IPS-18c (cell line): ENCODE data around the gene SYTL4.

ENCODE experiments used
- H3K4me3 ChIP-seq: 2 replicates; pipeline ENCODE4 v1.7.0; 2013; ENCODE audit warnings: low read depth, mild to moderate bottlenecking, low read length, moderate library complexity; ENCODE audit not compliant: insufficient read depth
- H3K9me3 ChIP-seq: one replicate; pipeline ENCODE4 v1.6.1; 2013; ENCODE audit warnings: mild to moderate bottlenecking, low read length, moderate library complexity; ENCODE audit not compliant: control insufficient read depth, insufficient read depth

Gene SYTL4

GRCh38 chrX:100700809-100701208 lies 31.1 kb downstream of the SYTL4 start:
- no peaks in the 10 kb centered on the region for H3K9me3 ChIP-seq
- H3K4me3 ChIP-seq = no peak overlapping the region

DNA sequence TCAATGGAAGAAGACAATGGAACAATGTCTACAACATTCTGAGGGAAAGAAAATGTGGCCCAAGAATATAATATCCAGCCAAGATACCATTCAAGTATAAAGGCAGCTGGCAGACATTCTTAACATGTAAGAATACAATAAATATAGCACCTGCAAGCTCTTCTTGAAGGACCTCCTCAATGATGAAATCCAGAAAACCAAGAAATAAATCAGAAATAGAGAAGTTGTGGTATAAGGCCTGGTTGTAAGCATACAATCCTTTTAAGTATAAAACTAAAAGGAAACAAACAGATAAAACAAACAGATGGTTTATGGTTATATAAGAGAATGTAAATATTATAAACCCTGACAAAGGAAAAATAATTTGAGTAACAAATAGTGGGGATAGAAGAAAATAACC lies 33.4 kb downstream of the SYTL4 start:
- Histone ChIP-seq H3K9me3 (no peaks in the 10 kb centered on the region), H3K4me3 (no peak overlapping the region)

- Histone ChIP-seq H3K4me3 (no peak overlapping the region), H3K9me3 (no peaks in the 10 kb centered on the region)
Measured at GRCh38 chrX:100696699-100697351, 35.1 kb downstream of the SYTL4 start.

GRCh38 chrX:100695991-100696390 lies 35.9 kb downstream of the SYTL4 start:
- H3K4me3 ChIP-seq = no peak overlapping the region
- no peaks in the 10 kb centered on the region for H3K9me3 ChIP-seq

GRCh38 chrX:100695302-100695701 lies 36.6 kb downstream of the SYTL4 start:
- Histone ChIP-seq H3K9me3 (no peaks in the 10 kb centered on the region), H3K4me3 (no peak overlapping the region)

DNA sequence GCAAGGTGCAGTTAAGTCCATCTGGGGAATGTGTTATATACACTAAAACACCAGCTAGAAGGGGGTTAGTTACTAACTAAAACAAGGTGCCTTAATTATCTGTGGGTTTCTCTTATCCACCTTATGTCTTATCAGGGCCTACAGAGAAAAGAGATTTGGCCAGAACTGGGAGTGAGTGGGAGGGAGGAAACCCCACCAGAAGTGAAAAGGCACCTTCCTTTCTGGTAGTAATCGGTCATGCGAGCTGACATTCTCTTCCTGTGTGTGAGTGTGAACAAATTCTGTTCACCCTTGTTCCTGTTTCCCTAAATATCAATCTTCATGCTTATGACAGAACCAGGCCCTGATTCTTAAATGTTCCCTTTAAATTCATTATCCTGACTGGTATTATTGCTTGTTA lies 44.4 kb downstream of the SYTL4 start:
- no peak overlapping the region for H3K4me3 ChIP-seq

GRCh38 chrX:100687128-100687527 lies 44.8 kb downstream of the SYTL4 start:
- H3K9me3 ChIP-seq = no peaks in the 10 kb centered on the region

More for the DNA sequence above, 44.4 kb downstream of the SYTL4 start:
- H3K9me3 ChIP-seq = no peaks in the 10 kb centered on the region

GRCh38 chrX:100685997-100686305 lies 46.0 kb downstream of the SYTL4 start:
- Histone ChIP-seq H3K9me3 (no peaks in the 10 kb centered on the region), H3K4me3 (no peak overlapping the region)

More at GRCh38 chrX:100687128-100687527, 44.8 kb downstream of the SYTL4 start:
- no peak overlapping the region for H3K4me3 ChIP-seq

- H3K4me3 ChIP-seq = no peak overlapping the region
Measured at GRCh38 chrX:100685284-100685996, 46.5 kb downstream of the SYTL4 start.

GRCh38 chrX:100682939-100683338 lies 49.0 kb downstream of the SYTL4 start:
- Histone ChIP-seq H3K4me3 (no peak overlapping the region), H3K9me3 (no peaks in the 10 kb centered on the region)

More at GRCh38 chrX:100685284-100685996, 46.5 kb downstream of the SYTL4 start:
- H3K9me3 ChIP-seq = no peaks in the 10 kb centered on the region

DNA sequence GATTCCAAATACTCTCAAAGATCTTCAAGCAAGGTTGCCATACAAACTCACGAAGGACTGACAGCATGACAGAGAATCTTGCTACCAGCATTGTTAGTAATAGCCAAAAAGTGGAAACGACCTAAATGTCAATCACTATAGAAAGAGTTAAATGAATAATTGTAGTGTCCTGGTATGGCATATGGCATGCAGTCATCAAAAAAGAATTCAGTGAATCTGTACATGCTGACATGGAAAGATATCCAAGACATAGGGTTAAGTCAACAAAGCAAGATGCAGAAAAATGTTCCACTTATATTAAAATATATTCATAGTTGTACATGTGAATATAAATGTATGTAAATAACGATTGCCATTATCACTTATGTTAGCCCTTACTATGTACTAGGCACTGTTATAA lies 50.3 kb downstream of the SYTL4 start:
- Histone ChIP-seq H3K9me3 (no peaks in the 10 kb centered on the region), H3K4me3 (no peak overlapping the region)

GRCh38 chrX:100680756-100681155 lies 51.2 kb downstream of the SYTL4 start:
- no peak overlapping the region for H3K4me3 ChIP-seq

DNA sequence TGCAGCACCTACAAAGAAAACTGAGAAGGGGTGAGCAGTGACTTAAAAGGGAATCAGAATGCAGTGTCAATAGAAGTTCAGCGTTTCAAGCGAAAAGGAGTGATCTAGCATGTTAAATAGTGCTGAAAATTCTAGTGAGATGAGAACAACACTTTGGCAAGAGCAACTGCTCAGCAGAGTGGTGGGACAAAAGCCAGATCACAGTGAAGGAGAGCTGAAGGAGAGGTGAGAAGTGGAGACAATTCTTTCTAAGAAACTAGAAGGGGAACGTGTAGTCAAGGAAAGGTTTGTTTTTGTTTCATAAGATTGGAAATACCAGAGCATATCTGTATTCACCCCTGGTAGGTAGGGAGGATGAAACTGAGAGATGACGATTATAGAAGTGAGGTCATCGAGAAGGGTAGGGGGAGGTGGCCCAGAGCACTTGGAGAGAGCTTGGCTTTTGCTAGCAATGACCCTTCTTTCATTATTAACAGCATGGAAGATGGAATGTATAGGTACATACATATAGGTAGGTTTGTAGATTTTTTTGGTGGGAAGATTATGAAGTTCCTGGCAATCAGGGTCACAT lies 54.2 kb downstream of the SYTL4 start:
- Histone ChIP-seq H3K4me3 (no peak overlapping the region), H3K9me3 (no peaks in the 10 kb centered on the region)

More at GRCh38 chrX:100680756-100681155, 51.2 kb downstream of the SYTL4 start:
- no peaks in the 10 kb centered on the region for H3K9me3 ChIP-seq

- Histone ChIP-seq H3K4me3 (no peak overlapping the region), H3K9me3 (no peaks in the 10 kb centered on the region)
Measured at GRCh38 chrX:100674705-100675104, 57.2 kb downstream of the SYTL4 start.

DNA sequence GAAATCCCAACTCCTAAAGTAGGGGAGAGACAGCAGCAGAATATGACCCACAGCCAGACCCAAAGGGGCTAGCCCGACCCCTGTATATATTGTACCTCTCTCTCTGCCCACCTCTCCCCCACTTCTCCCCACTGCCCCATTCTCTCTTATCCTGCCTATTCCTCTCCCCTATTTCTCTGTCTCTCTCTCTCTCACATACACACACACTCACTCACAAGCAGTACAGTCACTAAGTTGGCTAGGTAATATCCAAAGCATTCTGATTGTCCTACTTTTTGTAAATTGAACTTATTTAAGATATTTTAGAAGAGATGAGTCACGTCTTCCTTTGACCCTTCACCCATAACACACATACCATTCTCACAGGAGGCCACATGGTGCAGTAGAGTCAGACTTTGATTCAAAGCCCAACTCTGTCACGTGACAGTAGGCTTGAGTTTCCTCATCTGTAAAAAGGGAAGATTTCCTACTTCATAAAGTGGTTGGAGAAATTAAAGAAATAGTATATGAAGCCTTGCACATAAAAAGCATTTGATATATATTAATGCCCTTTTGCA lies 58.4 kb downstream of the SYTL4 start:
- H3K4me3 ChIP-seq = no peak overlapping the region
- H3K9me3 ChIP-seq = no peaks in the 10 kb centered on the region

- Histone ChIP-seq H3K9me3 (no peaks in the 10 kb centered on the region), H3K4me3 (no peak overlapping the region)
Measured at GRCh38 chrX:100672966-100673365, 59.0 kb downstream of the SYTL4 start.

DNA sequence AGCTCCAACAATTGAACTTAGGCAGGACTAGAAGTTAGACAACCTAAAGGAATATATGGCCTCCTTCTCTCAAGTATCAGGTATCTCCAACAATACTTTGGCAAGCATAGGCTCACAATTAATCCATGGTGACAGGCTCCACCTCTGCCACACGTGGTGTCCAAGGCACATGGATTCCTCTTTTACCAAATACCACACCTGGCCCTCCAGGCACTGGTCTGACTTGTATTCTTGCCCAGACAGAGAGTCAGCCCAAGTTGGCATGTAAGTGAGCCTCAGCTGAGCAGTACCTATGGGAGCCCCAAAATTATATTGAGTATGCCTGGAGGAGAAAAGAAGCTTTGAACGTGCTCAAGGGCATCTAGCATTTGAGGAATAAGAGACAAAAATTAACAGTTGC lies 68.3 kb downstream of the SYTL4 start:
- no peak overlapping the region for H3K4me3 ChIP-seq
- no peaks in the 10 kb centered on the region for H3K9me3 ChIP-seq

- no peaks in the 10 kb centered on the region for H3K9me3 ChIP-seq
- no peak overlapping the region for H3K4me3 ChIP-seq
Measured at GRCh38 chrX:100662796-100663195, 69.1 kb downstream of the SYTL4 start.
